Calu3 (cell line): ENCODE data around the gene SND1. TPM values are rescaled to one million over a fixed set of nuclear protein-coding genes. Genes with fewer than 3 reads are reported as not detected.

Experiments
- BruUV-seq: library from RNA; stranded (reverse); fragments of 400-500 nt; replicated peaks from 2 replicates; lab custom pipeline; 2021; lab: Mats Ljungman, UMichigan
- CTCF ChIA-PET: fragments of 300-600 bp; sonication (Branson Sonifier 250); formaldehyde crosslinking; loops from one replicate; lab custom pipeline; 2022; ENCODE audit warnings: antibody characterized with exemption; lab: Charles Lee
- DNase-seq: peaks from one replicate; pipeline ENCODE4 v3.0.0; 2022
- H3K27ac Mint-ChIP-seq: one replicate; pipeline ENCODE4 v1.8.0; 2022; ENCODE audit warnings: mixed read lengths; ENCODE audit not compliant: unreplicated experiment
- H3K27me3 Mint-ChIP-seq: one replicate; pipeline ENCODE4 v1.8.0; 2022; ENCODE audit warnings: mixed read lengths; ENCODE audit not compliant: unreplicated experiment
- H3K36me3 Mint-ChIP-seq: one replicate; pipeline ENCODE4 v1.8.0; 2022; ENCODE audit warnings: mild to moderate bottlenecking, moderate library complexity, mixed read lengths; ENCODE audit not compliant: insufficient read depth, unreplicated experiment
- H3K4me1 Mint-ChIP-seq: one replicate; pipeline ENCODE4 v1.8.0; 2022; ENCODE audit warnings: mild to moderate bottlenecking, low read depth, mixed read lengths; ENCODE audit not compliant: unreplicated experiment
- H3K4me3 Mint-ChIP-seq: one replicate; pipeline ENCODE4 v1.8.0; 2022; ENCODE audit warnings: mild to moderate bottlenecking, low read depth, moderate library complexity, mixed read lengths; ENCODE audit not compliant: unreplicated experiment
- H3K9me3 Mint-ChIP-seq: one replicate; pipeline ENCODE4 v1.8.0; 2022; ENCODE audit warnings: low read depth, mixed read lengths; ENCODE audit not compliant: unreplicated experiment
- intact Hi-C: fragments of 100-400 bp; cut with micrococcal nuclease; formaldehyde crosslinking; loops from one replicate; pipeline ENCODE4 v1.10.0; 2022; ENCODE audit not compliant: unreplicated experiment
- total RNA-seq: library from RNA; stranded (reverse); gene quantifications from 2 replicates; pipeline ENCODE4 v1.2.3, GENCODE V29; 2022
- TF ChIP-seq, protein P1 (sequence below): fragments of 200-600 bp; IDR thresholded peaks from one replicate; pipeline ENCODE4 v1.8.0; 2022; ENCODE audit warnings: antibody characterized with exemption; ENCODE audit not compliant: unreplicated experiment

SND1 gene
- total RNA-seq, 1 experiment from 2014 or later = 205 TPM

- CTCF ChIA-PET = no interaction called here
- Mint-ChIP-seq H3K4me1 (peaks cover 27% of the 10 kb centered on the region), H3K27ac (no peak overlapping the region), H3K4me3 (no peak overlapping the region), H3K36me3 (peaks cover 5% of the 10 kb centered on the region), H3K9me3 (no peaks in the 10 kb centered on the region), H3K27me3 (no peaks in the 10 kb centered on the region)
- DNase-seq = no peak
- TF ChIP-seq, protein P1, sequence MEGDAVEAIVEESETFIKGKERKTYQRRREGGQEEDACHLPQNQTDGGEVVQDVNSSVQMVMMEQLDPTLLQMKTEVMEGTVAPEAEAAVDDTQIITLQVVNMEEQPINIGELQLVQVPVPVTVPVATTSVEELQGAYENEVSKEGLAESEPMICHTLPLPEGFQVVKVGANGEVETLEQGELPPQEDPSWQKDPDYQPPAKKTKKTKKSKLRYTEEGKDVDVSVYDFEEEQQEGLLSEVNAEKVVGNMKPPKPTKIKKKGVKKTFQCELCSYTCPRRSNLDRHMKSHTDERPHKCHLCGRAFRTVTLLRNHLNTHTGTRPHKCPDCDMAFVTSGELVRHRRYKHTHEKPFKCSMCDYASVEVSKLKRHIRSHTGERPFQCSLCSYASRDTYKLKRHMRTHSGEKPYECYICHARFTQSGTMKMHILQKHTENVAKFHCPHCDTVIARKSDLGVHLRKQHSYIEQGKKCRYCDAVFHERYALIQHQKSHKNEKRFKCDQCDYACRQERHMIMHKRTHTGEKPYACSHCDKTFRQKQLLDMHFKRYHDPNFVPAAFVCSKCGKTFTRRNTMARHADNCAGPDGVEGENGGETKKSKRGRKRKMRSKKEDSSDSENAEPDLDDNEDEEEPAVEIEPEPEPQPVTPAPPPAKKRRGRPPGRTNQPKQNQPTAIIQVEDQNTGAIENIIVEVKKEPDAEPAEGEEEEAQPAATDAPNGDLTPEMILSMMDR = no peak
- intact Hi-C loops = no loop called here
- BruUV-seq = no TSS peak
These were observed 218.4 kb downstream of the SND1 start for GRCh38 chr7:127870231-127870907.

DNA sequence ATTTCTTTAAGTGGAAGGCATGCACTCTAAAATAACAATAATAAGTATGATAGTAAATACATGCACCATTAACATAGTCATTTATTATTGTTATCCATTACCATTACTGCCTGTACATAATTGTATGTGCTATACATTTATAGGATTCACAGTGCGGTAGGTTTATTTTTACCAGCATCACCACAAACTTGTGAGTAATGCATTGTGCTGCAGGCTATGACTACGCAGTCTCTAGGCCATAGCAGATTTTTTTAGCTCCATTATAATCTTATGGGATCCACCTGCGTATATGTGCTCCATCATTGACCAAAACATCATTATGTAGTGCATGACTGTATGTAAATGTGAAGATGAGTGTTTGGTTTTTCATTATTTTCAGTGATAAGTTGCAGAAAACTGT lies 219.2 kb downstream of the SND1 start:
- Mint-ChIP-seq H3K4me3 (no peak overlapping the region), H3K36me3 (peaks cover 5% of the 10 kb centered on the region), H3K27me3 (no peaks in the 10 kb centered on the region), H3K9me3 (no peaks in the 10 kb centered on the region), H3K4me1 (peaks cover 25% of the 10 kb centered on the region), H3K27ac (no peak overlapping the region)
- CTCF ChIA-PET = no interaction called here
- TF ChIP-seq, protein P1 = no peak
- DNase-seq = no peak
- intact Hi-C loops = no loop called here
- BruUV-seq = no TSS peak

DNA sequence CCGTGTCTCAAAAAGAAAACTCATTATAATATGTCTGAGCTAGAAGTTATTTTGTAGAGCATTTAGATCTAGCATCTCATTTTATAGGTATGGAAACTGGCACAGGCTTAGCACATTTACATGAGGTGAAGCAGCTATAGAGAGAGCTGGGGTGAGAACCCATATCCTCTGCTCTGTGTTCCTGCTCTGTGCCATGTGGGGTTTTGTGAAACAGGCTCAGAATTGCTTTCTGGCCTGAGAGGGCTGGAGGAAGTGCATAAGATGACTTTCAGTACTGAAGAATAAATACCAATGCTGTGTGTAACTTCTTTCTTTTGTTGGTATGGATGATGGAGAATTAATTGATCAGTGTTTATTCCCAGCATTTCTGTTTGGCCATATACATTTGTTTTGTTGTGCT lies 220.1 kb downstream of the SND1 start:
- no peak overlapping the region for H3K4me3 Mint-ChIP-seq
- H3K27ac Mint-ChIP-seq = no peak overlapping the region
- peaks cover 5% of the 10 kb centered on the region for H3K36me3 Mint-ChIP-seq
- H3K27me3 Mint-ChIP-seq = no peaks in the 10 kb centered on the region
- intact Hi-C loops = no loop called here
- BruUV-seq = no TSS peak
- TF ChIP-seq, protein P1 = no peak
- no peak for DNase-seq
- peaks cover 16% of the 10 kb centered on the region for H3K4me1 Mint-ChIP-seq
- H3K9me3 Mint-ChIP-seq = no peaks in the 10 kb centered on the region
- CTCF ChIA-PET = interaction anchor here (0.6 kb wide), 1 partner anchor 1152 kb away, joined by 3 read pairs; no protein-coding TSS in a partner anchor

GRCh38 chr7:127873151-127873550 lies 221.2 kb downstream of the SND1 start:
- no peak overlapping the region for H3K27ac Mint-ChIP-seq
- peaks cover 8% of the 10 kb centered on the region for H3K4me1 Mint-ChIP-seq
- DNase-seq = no peak
- TF ChIP-seq, protein P1 = no peak
- H3K36me3 Mint-ChIP-seq = peaks cover 5% of the 10 kb centered on the region
- CTCF ChIA-PET = no interaction called here
- intact Hi-C loops = no loop called here
- no TSS peak for BruUV-seq
- H3K9me3 Mint-ChIP-seq = no peaks in the 10 kb centered on the region
- no peak overlapping the region for H3K4me3 Mint-ChIP-seq
- no peaks in the 10 kb centered on the region for H3K27me3 Mint-ChIP-seq
